GM12878 (cell line): Measurements from ENCODE around the gene ACTR10. TPM values are rescaled to one million over a fixed set of nuclear protein-coding genes. Genes with fewer than 3 reads are reported as not detected.

Experiments
- ATAC-seq: fragments of 200-7000 bp; cut with Tn5 transposase; 3 replicates; pipeline ENCODE4 v1.9.1; 2020; ENCODE audit warnings: mild to moderate bottlenecking, moderate library complexity
- BruUV-seq: library from RNA; stranded (reverse); fragments of 400-500 nt; replicated peaks from 2 replicates; lab custom pipeline; 2021; lab: Mats Ljungman, UMichigan
- CTCF ChIA-PET: fragments of 300-600 bp; sonication (Branson Sonifier 250); formaldehyde crosslinking; extraction: SDS; loops from one replicate; lab custom pipeline; 2021; ENCODE audit warnings: inconsistent platforms; lab: Yijun Ruan, JAX
- POLR2A ChIA-PET: fragments of 350-600 bp; formaldehyde crosslinking; extraction: SDS; loops from one replicate; lab custom pipeline; 2021; ENCODE audit warnings: inconsistent platforms; lab: Charles Lee
- RAD21 ChIA-PET: fragments of 300-600 bp; sonication (Branson Sonifier 250); formaldehyde crosslinking; loops from one replicate; lab custom pipeline; 2023; ENCODE audit warnings: antibody characterized with exemption; ENCODE audit not compliant: unreplicated experiment; lab: Charles Lee
- SMC1A ChIA-PET: fragments of 300-600 bp; sonication (Branson Sonifier 250); formaldehyde crosslinking; loops from one replicate; lab custom pipeline; 2023; ENCODE audit not compliant: unreplicated experiment, uncharacterized antibody; lab: Charles Lee
- DNase-seq: peaks from one replicate; pipeline ENCODE4 v3.0.0-alpha.2; 2011; ENCODE audit warnings: low read depth, low spot score
- FAIRE-seq: peaks from 3 replicates; lab custom pipeline; 2011; peaks lifted over from hg19 to GRCh38; lab: Jason Lieb, UNC
- H2AFZ ChIP-seq: 2 replicates; pipeline ENCODE4 v1.6.0; 2011; ENCODE audit warnings: low read depth, low read length, control low read depth; ENCODE audit not compliant: control insufficient read depth
- H3K27ac ChIP-seq: 2 replicates; pipeline ENCODE4 v1.5.1; 2011; ENCODE audit warnings: control low read depth; ENCODE audit not compliant: control insufficient read depth, insufficient read depth
- H3K27me3 ChIP-seq, 2 experiments: replicated peaks in 1 of 2; 2 replicates each; pipeline versions ENCODE4 v1.6.0 to v1.6.1; 2011; ENCODE audit warnings: low read length in 1 of 2; ENCODE audit not compliant: control insufficient read depth in 2 of 2, insufficient read depth in 2 of 2
- H3K36me3 ChIP-seq, 2 experiments: 2 replicates each; pipeline ENCODE4 v1.5.1; 2011; ENCODE audit warnings: low read length in 1 of 2; ENCODE audit not compliant: control insufficient read depth in 2 of 2, insufficient read depth in 2 of 2
- H3K4me1 ChIP-seq: 2 replicates; pipeline ENCODE4 v1.6.1; 2011; ENCODE audit warnings: mild to moderate bottlenecking, low read length, moderate library complexity, mixed read lengths; ENCODE audit not compliant: control insufficient read depth, insufficient read depth
- H3K4me2 ChIP-seq: 2 replicates; pipeline ENCODE4 v1.6.0; 2011; ENCODE audit warnings: control low read depth; ENCODE audit not compliant: control insufficient read depth, insufficient read depth
- H3K4me3 ChIP-seq: fragments of 200-600 bp; sonication (generic); 2 replicates; pipeline ENCODE4 v1.5.1; 2016
- H3K79me2 ChIP-seq: 2 replicates; pipeline ENCODE4 v1.6.0; 2011; ENCODE audit warnings: low read length; ENCODE audit not compliant: control insufficient read depth, insufficient read depth
- H3K9ac ChIP-seq: 2 replicates; pipeline ENCODE4 v1.8.0; 2011; ENCODE audit warnings: low read length, control low read depth, mixed read lengths; ENCODE audit not compliant: control insufficient read depth, insufficient read depth
- H3K9me3 ChIP-seq: replicated peaks from 3 replicates; pipeline ENCODE4 v1.5.1; 2011; ENCODE audit warnings: mild to moderate bottlenecking, low read length; ENCODE audit not compliant: control insufficient read depth, insufficient read depth
- H4K20me1 ChIP-seq: 2 replicates; pipeline ENCODE4 v1.6.0; 2011; ENCODE audit not compliant: control insufficient read depth, insufficient read depth
- IRF4 ChIP-seq: IDR thresholded peaks from 2 replicates; pipeline ENCODE4 v1.6.1; 2011; ENCODE audit warnings: low read depth, low read length
- MTA2 ChIP-seq: fragments of 450-650 bp; IDR thresholded peaks from 2 replicates; pipeline ENCODE4 v1.6.1; 2016; ENCODE audit warnings: low read depth, mild to moderate bottlenecking, moderate library complexity
- MYC ChIP-seq: IDR thresholded peaks from 2 replicates; pipeline ENCODE4 v1.6.1; 2011; ENCODE audit warnings: mild to moderate bottlenecking, low read length, moderate library complexity, inconsistent platforms; ENCODE audit not compliant: insufficient read depth, insufficient replicate concordance, insufficient read length, severe bottlenecking
- SKIL ChIP-seq: fragments of 450-650 bp; IDR thresholded peaks from 2 replicates; pipeline ENCODE4 v1.6.1; 2017; ENCODE audit warnings: mild to moderate bottlenecking, low read depth, inconsistent platforms; ENCODE audit not compliant: poor library complexity, severe bottlenecking
- SPI1 ChIP-seq: IDR thresholded peaks from 2 replicates; pipeline ENCODE4 v1.6.1; 2011; ENCODE audit warnings: low read depth, mild to moderate bottlenecking, low read length, moderate library complexity, borderline replicate concordance; ENCODE audit not compliant: insufficient read depth
- SREBF1 ChIP-seq: IDR thresholded peaks from 2 replicates; pipeline ENCODE4 v1.6.1; 2012; ENCODE audit warnings: mild to moderate bottlenecking, low read length
- WRNIP1 ChIP-seq: IDR thresholded peaks from 2 replicates; pipeline ENCODE4 v1.6.1; 2011; ENCODE audit warnings: low read depth, low read length, improper control_type of control experiment, borderline replicate concordance
- ZBTB40 ChIP-seq: fragments of 450-650 bp; IDR thresholded peaks from 2 replicates; pipeline ENCODE4 v1.6.1; 2016; ENCODE audit warnings: mild to moderate bottlenecking, moderate library complexity, borderline replicate concordance
- WGBS: methylation state at CpG from one replicate; pipeline ENCODE4 v1.1.6; 2016; ENCODE audit warnings: low lambda C conversion rate; ENCODE audit not compliant: insufficient replicate concordance, insufficient coverage; ENCODE audit errors: missing lambda C conversion rate; 5-methylcytosine and 5-hydroxymethylcytosine counted together
- in situ Hi-C: fragments of 300-500 bp; cut with MboI; formaldehyde crosslinking; loops from 9 replicates; pipeline ENCODE4 v1.14.3; 2018; ENCODE audit warnings: mixed read lengths
- intact Hi-C: fragments of 100-400 bp; cut with micrococcal nuclease; formaldehyde crosslinking; loops from one replicate; pipeline ENCODE4 v1.14.2; 2022; ENCODE audit not compliant: unreplicated experiment
- polyA plus RNA-seq, 11 experiments: library from polyadenylated mRNA; depleted of rRNA in 4 of 11; unstranded in 6 of 11; stranded (reverse) in 5 of 11; fragments of >200 nt; fragmentation: Nextera tagmentation in 4 of 11; fragmentation: Illumina TruSeq in 1 of 11; extraction: Ambion mirVana in 4 of 11; extraction: Trizol in 1 of 11; gene quantifications; 1 replicate in 1 of 11; 2 replicates in 10 of 11; pipeline versions ENCODE4 v1.2.1 to v1.2.3, GENCODE V29; 2011 to 2016; ENCODE audit warnings: inconsistent platforms in 2 of 11, missing spikeins in 2 of 11, low read depth in 1 of 11
- total RNA-seq, 4 experiments: library from RNA; depleted of rRNA in 3 of 4; stranded (reverse); fragments of >200 nt in 3 of 4; fragmentation: Illumina TruSeq in 1 of 4; extraction: Trizol in 1 of 4; gene quantifications; 2 replicates each; pipeline versions ENCODE4 v1.2.1 to v1.2.3, GENCODE V29; 2013 to 2021
- TF ChIP-seq, protein P1 (sequence below): fragments of 450-650 bp; IDR thresholded peaks from 2 replicates; pipeline ENCODE4 v1.6.1; 2018; ENCODE audit warnings: borderline replicate concordance, mild to moderate bottlenecking; ENCODE audit not compliant: partially characterized antibody
- TF ChIP-seq, protein P2 (sequence below): IDR thresholded peaks from 2 replicates; pipeline ENCODE4 v1.6.1; 2012; ENCODE audit warnings: low read length, inconsistent platforms

The ACTR10 gene
- total and polyA plus RNA-seq, 10 of the 15 experiments (the other 5 are each of a cell fraction or from before 2014, with no cell fraction given): 26.0 to 74.3 (median 38.9) TPM

- peaks cover 55% of the 10 kb centered on the region for H3K79me2 ChIP-seq
- H3K9me3 ChIP-seq: no peaks in the 10 kb centered on the region
- ChIA-PET RAD21 (interaction anchor here (1.1 to 2.7 kb wide), 3 partner anchors 53 to 1239 kb away, joined by 3 to 17 read pairs (median 4); partner anchors contain the start of genes ARID4A, JKAMP and L3HYPDH), SMC1A (interaction anchor here (0.9 to 4.8 kb wide), 6 partner anchors 7 to 54 kb away, joined by 3 to 35 read pairs (median 7); partner anchors contain the start of genes ACTR10 and ARID4A), POLR2A (interaction anchor here (0.6 to 3.5 kb wide), 4 partner anchors 27 to 55 kb away, joined by 3 to 20 read pairs (median 4); partner anchors contain the start of gene ARID4A), CTCF (interaction anchor here (0.6 to 0.9 kb wide), 4 partner anchors 8 to 756 kb away, joined by 3 read pairs; partner anchors contain the start of gene ARID4A)
- in situ Hi-C loops: no loop called here
- no peak for DNase-seq
- intact Hi-C loops: loop anchor here (2.0 kb wide), 1 partner anchor 53 kb away; the partner anchor contains the start of gene ARID4A
- peak overlapping the region; percentile 94 for H3K4me3 ChIP-seq
- H3K4me2 ChIP-seq: peak overlapping the region; percentile 86; the same call in 1 of the 2 replicates
- peak overlapping the region; percentile 99 for H3K27ac ChIP-seq
- peak overlapping the region; percentile 100 for H3K9ac ChIP-seq
- ATAC-seq: peak; percentile 7
- WGBS: under 1% methylated on average over 3 of the region's 3 CpGs
- H2AFZ ChIP-seq: no peak overlapping the region
- no peaks in the 10 kb centered on the region for H3K27me3 ChIP-seq
- no peaks in the 10 kb centered on the region for H4K20me1 ChIP-seq
- no peaks in the 10 kb centered on the region; the same call in 1 of the 2 replicates for H3K4me1 ChIP-seq
- no TSS peak for BruUV-seq
- FAIRE-seq: no peak
- H3K36me3 ChIP-seq: no peaks in the 10 kb centered on the region; a peak in 1 of 4 replicates
- TF ChIP-seq MTA2 (peak; percentile 70), IRF4 (no peak), WRNIP1 (no peak), SREBF1 (no peak), ZBTB40 (no peak), SPI1 (peak; percentile 87), SKIL (no peak), MYC (no peak)
- TF ChIP-seq, protein P1, sequence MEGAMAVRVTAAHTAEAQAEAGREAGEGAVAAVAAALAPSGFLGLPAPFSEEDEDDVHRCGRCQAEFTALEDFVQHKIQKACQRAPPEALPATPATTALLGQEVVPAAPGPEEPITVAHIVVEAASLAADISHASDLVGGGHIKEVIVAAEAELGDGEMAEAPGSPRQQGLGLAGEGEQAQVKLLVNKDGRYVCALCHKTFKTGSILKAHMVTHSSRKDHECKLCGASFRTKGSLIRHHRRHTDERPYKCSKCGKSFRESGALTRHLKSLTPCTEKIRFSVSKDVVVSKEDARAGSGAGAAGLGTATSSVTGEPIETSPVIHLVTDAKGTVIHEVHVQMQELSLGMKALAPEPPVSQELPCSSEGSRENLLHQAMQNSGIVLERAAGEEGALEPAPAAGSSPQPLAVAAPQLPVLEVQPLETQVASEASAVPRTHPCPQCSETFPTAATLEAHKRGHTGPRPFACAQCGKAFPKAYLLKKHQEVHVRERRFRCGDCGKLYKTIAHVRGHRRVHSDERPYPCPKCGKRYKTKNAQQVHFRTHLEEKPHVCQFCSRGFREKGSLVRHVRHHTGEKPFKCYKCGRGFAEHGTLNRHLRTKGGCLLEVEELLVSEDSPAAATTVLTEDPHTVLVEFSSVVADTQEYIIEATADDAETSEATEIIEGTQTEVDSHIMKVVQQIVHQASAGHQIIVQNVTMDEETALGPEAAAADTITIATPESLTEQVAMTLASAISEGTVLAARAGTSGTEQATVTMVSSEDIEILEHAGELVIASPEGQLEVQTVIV: no peak
- TF ChIP-seq, protein P2, sequence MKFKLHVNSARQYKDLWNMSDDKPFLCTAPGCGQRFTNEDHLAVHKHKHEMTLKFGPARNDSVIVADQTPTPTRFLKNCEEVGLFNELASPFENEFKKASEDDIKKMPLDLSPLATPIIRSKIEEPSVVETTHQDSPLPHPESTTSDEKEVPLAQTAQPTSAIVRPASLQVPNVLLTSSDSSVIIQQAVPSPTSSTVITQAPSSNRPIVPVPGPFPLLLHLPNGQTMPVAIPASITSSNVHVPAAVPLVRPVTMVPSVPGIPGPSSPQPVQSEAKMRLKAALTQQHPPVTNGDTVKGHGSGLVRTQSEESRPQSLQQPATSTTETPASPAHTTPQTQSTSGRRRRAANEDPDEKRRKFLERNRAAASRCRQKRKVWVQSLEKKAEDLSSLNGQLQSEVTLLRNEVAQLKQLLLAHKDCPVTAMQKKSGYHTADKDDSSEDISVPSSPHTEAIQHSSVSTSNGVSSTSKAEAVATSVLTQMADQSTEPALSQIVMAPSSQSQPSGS: no peak
Measured at GRCh38 chr14:58245562-58245961, 45.6 kb downstream of the ACTR10 start.
